Brain pericyte (primary cell): ENCODE results near the gene HOXB8.

ENCODE experiments used
- DNase-seq: peaks from one replicate; pipeline ENCODE4 v3.0.0-alpha.2; 2012; ENCODE audit warnings: low read depth, low spot score

HOXB8 gene

DNA sequence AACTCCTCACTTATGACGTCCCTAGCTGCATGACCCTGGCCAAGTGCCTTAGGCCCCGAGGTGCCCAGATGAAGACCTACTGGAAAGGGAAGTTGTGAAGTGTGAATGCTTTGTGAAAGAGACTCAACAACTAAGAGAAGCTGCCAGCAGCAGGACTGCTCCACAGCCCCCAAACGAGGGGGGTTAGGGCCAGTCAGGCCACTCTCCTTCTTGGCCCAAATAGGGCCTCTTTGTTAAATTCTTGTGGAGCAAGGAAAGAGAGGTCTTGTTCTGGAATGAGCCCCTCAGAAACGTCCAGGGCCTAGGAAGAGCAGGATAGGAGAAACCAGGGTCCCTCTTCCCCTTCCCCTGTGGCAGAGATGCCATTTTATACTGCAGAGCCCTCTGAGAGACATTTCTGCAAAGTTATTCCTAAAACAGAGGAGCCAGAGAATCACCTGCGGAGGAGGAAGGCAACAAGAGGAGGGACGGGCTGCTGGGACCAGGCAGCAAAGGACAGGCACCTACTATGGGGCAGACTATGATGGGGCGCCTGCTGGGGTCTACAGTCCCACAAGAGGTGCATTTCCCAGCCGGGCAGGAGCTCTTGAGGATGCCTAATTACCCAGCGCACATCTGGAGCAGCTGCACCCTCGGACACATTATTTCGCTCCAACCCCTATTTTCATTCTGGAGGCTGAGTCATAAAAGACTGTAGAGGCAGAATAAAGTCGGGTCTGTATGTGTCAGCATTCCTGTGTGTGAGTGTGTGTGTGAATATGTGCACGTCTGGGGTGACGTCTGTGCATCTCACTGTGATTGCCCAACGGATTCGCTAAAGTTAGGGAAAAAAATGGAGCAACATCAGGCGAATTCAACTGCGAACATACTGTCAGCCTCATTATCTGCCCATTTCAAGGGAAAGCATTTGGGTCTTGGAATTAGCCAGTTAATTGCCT, 22.5 kb upstream of the HOXB8 start:
- DNase-seq = no peak

GRCh38 chr17:48636177-48637018, 21.3 kb upstream of the HOXB8 start:
- DNase-seq = no peak

GRCh38 chr17:48634493-48635208, 19.6 kb upstream of the HOXB8 start:
- no peak for DNase-seq

DNA sequence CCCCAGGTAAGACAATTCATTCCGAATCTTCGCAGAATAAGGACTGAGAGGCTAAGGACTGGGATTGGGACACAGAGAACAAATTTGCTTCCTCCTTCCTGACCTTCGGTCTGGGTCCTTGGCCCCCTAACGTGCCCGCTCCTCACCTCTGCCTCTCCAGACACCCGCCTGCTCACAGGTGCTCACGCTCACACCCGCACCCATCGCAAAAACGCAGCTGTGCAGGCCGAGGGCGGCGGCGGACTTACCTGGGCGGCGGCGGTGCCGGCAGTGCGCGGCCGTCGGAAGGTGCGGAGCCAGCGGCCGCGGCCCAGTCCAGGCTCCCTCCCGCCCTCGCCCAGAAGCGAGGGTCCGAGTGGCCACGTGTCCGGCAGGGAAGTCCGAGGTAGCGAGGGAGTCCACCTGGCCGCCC, 18.2 kb upstream of the HOXB8 start:
- DNase-seq = no peak

DNA sequence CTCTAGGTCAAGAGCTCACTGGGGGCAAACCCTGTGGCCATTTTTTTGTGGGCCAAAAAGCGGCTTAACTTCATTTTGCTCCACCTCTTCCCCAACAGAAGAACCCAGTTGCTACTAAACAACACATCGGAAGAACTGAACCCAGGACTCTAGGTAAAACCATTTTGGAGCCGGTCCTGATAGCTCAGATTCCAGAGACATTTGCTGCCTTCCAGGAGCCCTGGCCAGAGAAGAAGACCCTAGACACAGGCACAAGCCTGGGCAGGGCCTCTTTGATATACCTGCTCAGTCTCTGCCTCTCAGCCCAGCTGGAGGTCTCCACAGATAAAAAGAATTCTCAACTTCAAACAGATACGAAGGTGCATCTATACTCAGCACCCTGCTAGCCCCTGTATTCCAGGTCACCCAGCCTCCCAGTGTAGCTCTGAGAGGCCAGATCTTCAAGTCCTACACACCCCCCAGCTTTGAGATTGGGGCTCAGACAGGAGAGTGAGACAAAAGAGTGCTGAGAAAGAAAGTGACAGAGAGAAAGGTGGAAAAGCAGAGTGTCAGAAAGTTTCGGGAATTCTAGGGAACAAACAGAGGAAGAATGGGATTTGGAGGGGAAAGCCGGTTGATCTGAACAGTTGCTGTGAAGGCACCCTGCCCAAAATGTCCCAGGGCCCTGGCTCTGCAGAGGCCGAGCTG, 17.6 kb upstream of the HOXB8 start:
- no peak for DNase-seq

GRCh38 chr17:48631693-48632578, 16.8 kb upstream of the HOXB8 start:
- DNase-seq = no peak

- no peak for DNase-seq
Observed at GRCh38 chr17:48630925-48631692, 16.0 kb upstream of the HOXB8 start.

GRCh38 chr17:48630009-48630924, 15.2 kb upstream of the HOXB8 start:
- DNase-seq = no peak

GRCh38 chr17:48629411-48629759, 14.3 kb upstream of the HOXB8 start:
- no peak for DNase-seq

DNA sequence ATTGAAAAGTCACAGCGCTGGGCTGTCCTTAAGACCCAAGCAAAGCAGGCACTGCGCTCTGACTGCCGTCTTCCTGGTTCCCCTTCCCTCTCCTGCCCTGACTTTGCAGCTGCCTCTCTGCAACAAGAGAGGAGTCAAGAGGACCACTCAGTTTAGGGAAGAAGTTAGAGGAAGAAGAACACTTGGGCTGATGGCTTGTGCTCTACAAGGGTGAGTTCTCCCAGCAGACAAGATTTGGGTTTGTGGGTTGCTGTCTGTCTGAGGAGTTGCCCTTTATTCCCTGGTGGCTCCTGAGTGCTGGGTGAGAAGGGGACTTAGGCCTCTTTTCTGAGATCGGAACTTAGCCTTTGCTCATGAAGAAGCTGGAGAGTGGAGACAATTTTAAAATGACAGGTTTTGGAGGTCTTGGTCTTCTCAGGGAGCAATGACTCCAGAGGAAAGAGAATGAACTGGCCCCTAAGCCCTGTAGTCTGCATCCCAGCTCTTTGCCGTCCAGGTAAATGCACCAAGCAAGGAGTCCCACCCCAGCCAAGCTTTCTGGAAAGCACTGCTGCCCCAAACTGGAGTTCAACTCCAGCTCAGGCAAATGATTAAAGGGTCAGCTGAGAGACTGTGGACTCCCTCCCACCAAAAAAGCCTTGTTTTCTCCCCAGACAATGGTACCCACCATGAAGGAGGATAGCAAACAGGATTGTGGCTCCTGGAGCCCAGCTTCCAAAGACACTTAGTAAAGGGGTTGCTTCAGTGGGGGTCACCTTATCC, 13.7 kb upstream of the HOXB8 start:
- no peak for DNase-seq

- DNase-seq = no peak
Observed at GRCh38 chr17:48627623-48628521, 12.8 kb upstream of the HOXB8 start.

DNA sequence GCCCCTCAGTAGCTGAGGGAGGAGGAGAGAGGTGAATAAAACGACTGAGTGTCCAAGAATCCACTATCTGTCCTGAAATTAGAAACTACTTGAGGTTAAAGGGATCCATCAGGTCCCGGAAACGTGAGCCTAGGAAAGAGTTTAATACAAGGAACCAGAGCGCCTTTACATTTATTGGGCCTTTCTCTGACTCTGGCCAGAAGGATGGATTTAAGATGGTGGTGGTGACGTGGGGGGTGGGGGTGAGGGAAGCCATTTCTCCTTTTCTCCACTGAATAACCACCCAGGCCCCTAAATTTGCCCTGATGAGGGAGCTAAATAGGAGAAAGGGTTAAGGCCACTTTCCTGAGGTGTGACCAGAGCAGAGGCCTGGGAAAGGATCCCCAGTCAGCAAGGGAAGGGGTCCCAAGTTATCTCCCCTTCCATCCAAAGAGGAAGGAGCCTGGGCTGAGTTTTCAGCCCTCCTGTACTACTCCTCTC, 12.1 kb upstream of the HOXB8 start:
- no peak for DNase-seq

- DNase-seq = no peak
Observed at GRCh38 chr17:48626245-48627117, 11.4 kb upstream of the HOXB8 start, which contains the start of gene HOXB9. TSS of gene HOXB9 (minus strand) at chr17:48626358. CDS start at chr17:48626269, 89 bp downstream.

DNA sequence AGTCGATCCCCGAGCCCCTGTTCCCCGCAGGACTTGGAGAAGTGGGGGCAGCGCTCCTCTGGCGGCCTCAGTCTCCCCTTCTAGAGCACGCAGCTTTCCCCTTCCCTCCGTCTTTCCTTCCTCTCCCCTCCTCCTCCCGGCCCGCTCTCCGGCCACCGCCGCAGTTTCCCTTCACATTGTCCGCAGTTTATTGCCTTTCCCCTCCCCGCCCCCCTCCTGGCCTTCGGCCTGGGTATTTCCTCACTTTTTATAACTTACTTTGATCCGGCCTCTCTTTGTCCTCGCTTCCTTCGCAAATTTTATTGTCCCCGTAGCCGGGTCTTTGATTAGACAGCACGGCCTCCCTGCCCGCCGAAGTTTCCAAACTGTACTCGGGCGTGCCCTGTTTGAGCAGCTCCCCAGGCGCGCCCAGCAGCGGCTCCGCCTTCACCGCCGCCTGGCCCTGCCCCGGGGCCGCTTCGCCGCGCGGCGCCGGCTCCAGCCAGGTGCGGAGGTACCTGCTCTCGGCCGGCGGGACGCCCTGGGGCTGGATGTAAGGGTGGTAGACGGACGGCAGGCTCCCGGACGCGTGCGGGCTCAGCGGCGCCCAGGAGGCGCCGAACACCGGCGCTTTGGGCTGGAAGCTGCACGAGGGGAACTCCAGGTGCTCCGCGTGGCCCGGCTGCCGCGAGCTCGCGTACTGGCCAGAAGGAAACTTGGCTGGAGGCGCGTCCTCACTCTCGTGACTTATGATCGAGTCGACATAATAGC, 10.6 kb upstream of the HOXB8 start:
- DNase-seq = no peak
